H1 (cell line): ENCODE measurements around the gene C12orf56. TPM values are rescaled to one million over a fixed set of nuclear protein-coding genes. Genes with fewer than 3 reads are reported as not detected.

Experiments used
- CTCF ChIA-PET: fragments of 300-600 bp; sonication (Branson Sonifier 250); formaldehyde crosslinking; loops from one replicate; lab custom pipeline; 2021; ENCODE audit not compliant: partially characterized antibody; lab: Charles Lee
- POLR2A ChIA-PET: fragments of 300-600 bp; sonication (Branson Sonifier 250); formaldehyde crosslinking; loops from one replicate; lab custom pipeline; 2021; ENCODE audit warnings: inconsistent platforms; ENCODE audit not compliant: partially characterized antibody; lab: Charles Lee
- DNase-seq, 2 experiments: peaks; one replicate each; pipeline versions ENCODE4 v3.0.0 to v3.0.0-alpha.2; 2010 to 2022; ENCODE audit warnings: low spot score in 2 of 2, low read depth in 1 of 2, mixed read lengths in 1 of 2
- FAIRE-seq: peaks from 2 replicates; lab custom pipeline; 2011; peaks lifted over from hg19 to GRCh38; lab: Jason Lieb, UNC
- H2AFZ ChIP-seq: 2 replicates; pipeline ENCODE4 v1.8.1; 2012; ENCODE audit warnings: low read length, inconsistent platforms
- H2AK5ac ChIP-seq: 2 replicates; pipeline ENCODE4 v1.6.1; 2013; ENCODE audit warnings: low read depth, low read length
- H2BK120ac ChIP-seq: replicated peaks from 2 replicates; pipeline ENCODE3; 2013; ENCODE audit warnings: low read depth, low read length, inconsistent platforms
- H2BK12ac ChIP-seq: 2 replicates; pipeline ENCODE4 v1.6.1; 2013; ENCODE audit warnings: low read depth, low read length
- H2BK15ac ChIP-seq: 2 replicates; pipeline ENCODE4 v1.6.1; 2013; ENCODE audit warnings: low read length
- H2BK20ac ChIP-seq: 2 replicates; pipeline ENCODE4 v1.6.1; 2013; ENCODE audit warnings: low read length
- H2BK5ac ChIP-seq: 2 replicates; pipeline ENCODE4 v1.6.1; 2013; ENCODE audit warnings: low read depth, low read length
- H3K14ac ChIP-seq: 2 replicates; pipeline ENCODE4 v1.6.1; 2013; ENCODE audit warnings: inconsistent platforms; ENCODE audit not compliant: insufficient read length
- H3K18ac ChIP-seq: 2 replicates; pipeline ENCODE4 v1.6.1; 2013; ENCODE audit warnings: low read length; ENCODE audit errors: extremely low read depth
- H3K23ac ChIP-seq: 2 replicates; pipeline ENCODE4 v1.6.1; 2013; ENCODE audit warnings: inconsistent platforms; ENCODE audit not compliant: insufficient read length
- H3K23me2 ChIP-seq: 2 replicates; pipeline ENCODE4 v1.6.1; 2013; ENCODE audit warnings: low read depth, low read length
- H3K27ac ChIP-seq: 2 replicates; pipeline ENCODE4 v1.6.1; 2011; ENCODE audit warnings: low read depth, low read length, inconsistent platforms
- H3K27me3 ChIP-seq, 4 experiments: replicated peaks in 1 of 4; 1 replicate in 1 of 4; 2 replicates in 3 of 4; pipeline versions ENCODE4 v1.6.1 to v1.8.1; 2011 to 2013; ENCODE audit warnings: low read length in 3 of 4, mild to moderate bottlenecking in 3 of 4, inconsistent platforms in 2 of 4, mixed read lengths in 2 of 4, moderate library complexity in 1 of 4; ENCODE audit not compliant: control insufficient read depth in 3 of 4, insufficient read depth in 3 of 4; ENCODE audit errors: extremely low read depth in 1 of 4
- H3K36me3 ChIP-seq, 4 experiments: 2 replicates each; pipeline versions ENCODE4 v1.6.1 to v1.8.1; 2011 to 2013; ENCODE audit warnings: mild to moderate bottlenecking in 4 of 4, low read length in 3 of 4, moderate library complexity in 2 of 4, control low read depth in 1 of 4, inconsistent platforms in 1 of 4; ENCODE audit not compliant: insufficient read depth in 4 of 4, control insufficient read depth in 2 of 4
- H3K4ac ChIP-seq: replicated peaks from 2 replicates; pipeline ENCODE3; 2013; ENCODE audit warnings: low read length, low read depth, mixed read lengths, inconsistent platforms; ENCODE audit not compliant: insufficient read length
- H3K4me1 ChIP-seq, 4 experiments: replicated peaks in 1 of 4; 1 replicate in 1 of 4; 2 replicates in 3 of 4; pipeline versions ENCODE4 v1.6.1 to v1.8.1; 2011 to 2013; ENCODE audit warnings: low read length in 3 of 4, inconsistent platforms in 2 of 4, mixed read lengths in 1 of 4; ENCODE audit not compliant: insufficient read depth in 4 of 4, control insufficient read depth in 3 of 4
- H3K4me2 ChIP-seq, 2 experiments: 2 replicates each; pipeline versions ENCODE4 v1.6.1 to v1.8.1; 2011 to 2013; ENCODE audit warnings: low read depth in 2 of 2, low read length in 2 of 2, control low read depth in 1 of 2, inconsistent platforms in 1 of 2, mild to moderate bottlenecking in 1 of 2; ENCODE audit not compliant: insufficient read depth in 1 of 2
- H3K4me3 ChIP-seq, 4 experiments: fragments of 200-600, 300-600 bp in 1 of 4; sonication (generic), shearing (Covaris generic), sonication (Bioruptor Twin) in 1 of 4; 2 replicates each; pipeline versions ENCODE4 v1.5.1 to v1.8.1; 2011 to 2016; ENCODE audit warnings: low read length in 4 of 4, low read depth in 3 of 4, control low read depth in 2 of 4, inconsistent platforms in 2 of 4, mild to moderate bottlenecking in 2 of 4, mixed read lengths in 1 of 4, moderate library complexity in 1 of 4; ENCODE audit not compliant: insufficient read depth in 2 of 4; ENCODE audit errors: extremely low read depth in 1 of 4
- H3K56ac ChIP-seq: replicated peaks from 2 replicates; pipeline ENCODE3; 2013; ENCODE audit warnings: low read depth, mild to moderate bottlenecking, mixed read lengths, low read length, inconsistent platforms; ENCODE audit not compliant: insufficient read length
- H3K79me1 ChIP-seq: 2 replicates; pipeline ENCODE4 v1.6.1; 2013; ENCODE audit warnings: low read depth, low read length, control low read depth
- H3K79me2 ChIP-seq, 2 experiments: 2 replicates each; pipeline versions ENCODE4 v1.6.1 to v1.8.1; 2012 to 2013; ENCODE audit warnings: low read length in 2 of 2, mild to moderate bottlenecking in 2 of 2, inconsistent platforms in 1 of 2; ENCODE audit not compliant: insufficient read depth in 2 of 2, control insufficient read depth in 1 of 2
- H3K9ac ChIP-seq, 4 experiments: replicated peaks in 1 of 4; 1 replicate in 1 of 4; 2 replicates in 3 of 4; pipeline versions ENCODE4 v1.6.1 to v1.8.1; 2011 to 2013; ENCODE audit warnings: low read depth in 3 of 4, low read length in 3 of 4, control low read depth in 2 of 4, mild to moderate bottlenecking in 2 of 4, moderate library complexity in 2 of 4, inconsistent platforms in 1 of 4; ENCODE audit errors: extremely low read depth in 1 of 4
- H3K9me3 ChIP-seq, 2 experiments: 2 replicates each; pipeline versions ENCODE4 v1.6.1 to v1.8.1; 2012 to 2013; ENCODE audit warnings: mild to moderate bottlenecking in 2 of 2, moderate library complexity in 2 of 2, control low read depth in 1 of 2, inconsistent platforms in 1 of 2, low read depth in 1 of 2, low read length in 1 of 2, mixed read lengths in 1 of 2; ENCODE audit not compliant: insufficient read depth in 2 of 2
- H4K20me1 ChIP-seq, 2 experiments: replicated peaks in 1 of 2; 2 replicates each; pipeline versions ENCODE3 to v1.8.1; 2011 to 2013; ENCODE audit warnings: inconsistent platforms in 2 of 2, low read length in 2 of 2, mild to moderate bottlenecking in 1 of 2; ENCODE audit not compliant: insufficient read depth in 2 of 2, control insufficient read depth in 1 of 2
- H4K5ac ChIP-seq: 2 replicates; pipeline ENCODE4 v1.6.1; 2013; ENCODE audit warnings: low read length, low read depth, mixed read lengths, inconsistent platforms; ENCODE audit not compliant: insufficient read length
- H4K8ac ChIP-seq: 2 replicates; pipeline ENCODE4 v1.8.0; 2013; ENCODE audit warnings: mild to moderate bottlenecking, moderate library complexity, low read length, inconsistent platforms; ENCODE audit not compliant: insufficient read depth; ENCODE audit errors: extremely low read depth
- H4K91ac ChIP-seq: replicated peaks from 2 replicates; pipeline ENCODE3; 2013; ENCODE audit warnings: low read length, mixed read lengths, inconsistent platforms; ENCODE audit not compliant: insufficient read length
- BCL11A ChIP-seq, 2 experiments: IDR thresholded peaks; one replicate each; pipeline ENCODE4 v1.6.1; 2011; ENCODE audit warnings: low read depth in 2 of 2, low read length in 2 of 2, mild to moderate bottlenecking in 2 of 2
- CHD2 ChIP-seq: IDR thresholded peaks from 2 replicates; pipeline ENCODE4 v1.6.1; 2012; ENCODE audit warnings: low read length, improper control_type of control experiment
- GABPA ChIP-seq: IDR thresholded peaks from 2 replicates; pipeline ENCODE4 v1.6.1; 2011; ENCODE audit warnings: mild to moderate bottlenecking, low read length, moderate library complexity, borderline replicate concordance; ENCODE audit not compliant: insufficient read depth
- NRF1 ChIP-seq: IDR thresholded peaks from 2 replicates; pipeline ENCODE4 v1.6.1; 2011; ENCODE audit warnings: mild to moderate bottlenecking, low read depth, low read length, improper control_type of control experiment
- RAD21 ChIP-seq, 2 experiments: IDR thresholded peaks in 1 of 2; conservative IDR thresholded peaks in 1 of 2; 2 replicates each; pipeline ENCODE4 v1.6.1; 2011; ENCODE audit warnings: low read depth in 2 of 2, low read length in 2 of 2, improper control_type of control experiment in 1 of 2, inconsistent platforms in 1 of 2, mild to moderate bottlenecking in 1 of 2, moderate library complexity in 1 of 2
- RXRA ChIP-seq: IDR thresholded peaks from 2 replicates; pipeline ENCODE4 v1.6.1; 2011; ENCODE audit warnings: low read depth, mild to moderate bottlenecking, low read length, moderate library complexity; ENCODE audit not compliant: insufficient read depth
- SIX5 ChIP-seq: IDR thresholded peaks from 2 replicates; pipeline ENCODE4 v1.6.1; 2011; ENCODE audit warnings: mild to moderate bottlenecking, low read depth, low read length
- SP4 ChIP-seq: IDR thresholded peaks from 2 replicates; pipeline ENCODE4 v1.6.1; 2012; ENCODE audit warnings: low read length, inconsistent platforms
- SRF ChIP-seq: IDR thresholded peaks from 2 replicates; pipeline ENCODE4 v1.6.1; 2011; ENCODE audit warnings: mild to moderate bottlenecking, low read depth, low read length, moderate library complexity
- SUZ12 ChIP-seq: fragments of 200-600 bp; sonication (generic); IDR thresholded peaks from 2 replicates; pipeline ENCODE4 v1.6.1; 2012; ENCODE audit warnings: mild to moderate bottlenecking, inconsistent platforms, low read length, moderate library complexity, mixed read lengths
- WGBS, 2 experiments: shearing (Covaris generic) in 1 of 2; methylation state at CpG; one replicate each; pipeline versions ENCODE4 v1.1.6 to v1.1.7; 2013 to 2015; ENCODE audit warnings: low lambda C conversion rate in 2 of 2, mixed read lengths in 2 of 2, inconsistent platforms in 1 of 2, low coverage in 1 of 2, missing lambda C conversion rate in 1 of 2; ENCODE audit not compliant: insufficient replicate concordance in 2 of 2, insufficient coverage in 1 of 2, insufficient read length in 1 of 2; ENCODE audit errors: extremely low coverage in 1 of 2, missing lambda C conversion rate in 1 of 2; 5-methylcytosine and 5-hydroxymethylcytosine counted together
- polyA plus RNA-seq, 7 experiments: library from polyadenylated mRNA; depleted of rRNA in 3 of 7; stranded (reverse) in 5 of 7; unstranded in 2 of 7; fragments of >200 nt in 5 of 7; fragments of 200-250 nt in 2 of 7; gene quantifications; 1 replicate in 5 of 7; 2 replicates in 1 of 7; 4 replicates in 1 of 7; pipeline versions ENCODE4 v1.2.1 to v1.2.3, GENCODE V29; 2011 to 2013; ENCODE audit warnings: missing spikeins in 2 of 7, mixed read lengths in 2 of 7
- total RNA-seq: library from RNA; stranded (reverse); fragmentation: NEBNext Ultra II Directional; extraction: Animal tissue kit (Norgen Biotek cat#: 25700); gene quantifications from 2 replicates; pipeline ENCODE4 v1.2.1, GENCODE V29; 2021
- TF ChIP-seq, protein P1 (sequence below): IDR thresholded peaks from 2 replicates; pipeline ENCODE4 v1.6.1; 2011; ENCODE audit warnings: low read length, improper control_type of control experiment

The C12orf56 gene
- total and polyA plus RNA-seq, 2 of the 8 experiments (the other 6 are each of a cell fraction or from before 2014, with no cell fraction given), result 1.1 to 2.9 TPM

DNA sequence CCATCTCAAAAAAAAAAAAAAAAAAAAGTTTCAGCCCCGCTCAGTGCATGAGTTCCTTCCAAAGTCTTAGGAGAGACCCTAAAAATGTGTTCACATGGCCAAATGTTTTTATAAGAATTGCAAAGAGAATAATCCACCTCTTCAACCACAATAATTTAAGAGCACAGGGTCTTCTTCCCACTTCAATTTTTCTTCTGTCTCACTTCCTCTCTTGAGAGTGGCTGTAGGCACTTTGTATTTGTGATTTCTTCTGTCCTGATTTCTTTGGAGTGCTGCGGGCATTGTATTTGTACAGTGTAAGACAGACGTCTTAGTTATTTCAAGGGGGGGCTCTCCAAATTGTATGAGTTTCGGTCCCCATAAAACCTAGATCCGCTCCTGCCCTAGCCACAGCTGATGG is 58.3 kb downstream of the C12orf56 start:
- Histone ChIP-seq H3K27ac (no peak overlapping the region), H4K8ac (no peak overlapping the region), H3K23ac (no peak overlapping the region), H3K27me3 (no peaks in the 10 kb centered on the region), H3K18ac (no peak overlapping the region), H2AFZ (no peak overlapping the region), H3K4ac (no peak overlapping the region), H3K9ac (no peak overlapping the region), H2BK5ac (no peak overlapping the region), H2BK120ac (no peak overlapping the region), H3K79me2 (no peaks in the 10 kb centered on the region), H3K4me2 (no peak overlapping the region), H2BK15ac (no peak overlapping the region), H3K36me3 (no peaks in the 10 kb centered on the region), H3K23me2 (no peaks in the 10 kb centered on the region), H3K4me3 (no peak overlapping the region), H2BK20ac (no peak overlapping the region), H3K56ac (no peak overlapping the region), H3K14ac (no peak overlapping the region), H4K5ac (no peak overlapping the region), H3K4me1 (no peaks in the 10 kb centered on the region), H4K91ac (no peak overlapping the region), H2AK5ac (no peak overlapping the region), H4K20me1 (no peaks in the 10 kb centered on the region), H3K79me1 (no peaks in the 10 kb centered on the region), H2BK12ac (no peak overlapping the region), H3K9me3 (no peaks in the 10 kb centered on the region)
- FAIRE-seq (no peak), DNase-seq (no peak)
- POLR2A ChIA-PET, result no interaction called here
- CTCF ChIA-PET, result interaction anchor here (1.3 kb wide), 1 partner anchor 20 kb away, joined by 4 read pairs; no protein-coding TSS in a partner anchor
- WGBS, 2 experiments, result 92% methylated on average over 5 of the region's 5 CpGs; no CpG with 5 or more reads in 1 of the 2 experiments
- TF ChIP-seq NRF1, result no peak
- no peak for TF ChIP-seq CHD2
- TF ChIP-seq SP4, result no peak
- TF ChIP-seq SIX5, result no peak
- TF ChIP-seq, protein P1, sequence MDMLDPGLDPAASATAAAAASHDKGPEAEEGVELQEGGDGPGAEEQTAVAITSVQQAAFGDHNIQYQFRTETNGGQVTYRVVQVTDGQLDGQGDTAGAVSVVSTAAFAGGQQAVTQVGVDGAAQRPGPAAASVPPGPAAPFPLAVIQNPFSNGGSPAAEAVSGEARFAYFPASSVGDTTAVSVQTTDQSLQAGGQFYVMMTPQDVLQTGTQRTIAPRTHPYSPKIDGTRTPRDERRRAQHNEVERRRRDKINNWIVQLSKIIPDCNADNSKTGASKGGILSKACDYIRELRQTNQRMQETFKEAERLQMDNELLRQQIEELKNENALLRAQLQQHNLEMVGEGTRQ, result no peak
- TF ChIP-seq RAD21 (IDR thresholded peaks at IDR 0.05 in 1 of 2, conservative IDR thresholded peaks at IDR 0.05 in 1 of 2; ENCODE audit: low read depth in 2 of 2, low read length in 2 of 2), result no peak
- no peak for TF ChIP-seq RXRA
- TF ChIP-seq SUZ12, result no peak
- TF ChIP-seq GABPA, result no peak
- no peak for TF ChIP-seq SRF
- TF ChIP-seq BCL11A (IDR thresholded peaks at IDR 0.05; ENCODE audit: low read depth in 2 of 2, low read length in 2 of 2), result no peak
